Measurements from ENCODE around the gene VWF.
"Not testable (repeated sequence)": the region's sequence is repeated elsewhere in the genome, so short reads cannot be mapped to it uniquely, and the experiment has no call there.

VWF gene

GRCh38 chr12:6165395-6165794 is 40.9 kb upstream of the VWF start:
- TF ChIP-seq, protein P1, sequence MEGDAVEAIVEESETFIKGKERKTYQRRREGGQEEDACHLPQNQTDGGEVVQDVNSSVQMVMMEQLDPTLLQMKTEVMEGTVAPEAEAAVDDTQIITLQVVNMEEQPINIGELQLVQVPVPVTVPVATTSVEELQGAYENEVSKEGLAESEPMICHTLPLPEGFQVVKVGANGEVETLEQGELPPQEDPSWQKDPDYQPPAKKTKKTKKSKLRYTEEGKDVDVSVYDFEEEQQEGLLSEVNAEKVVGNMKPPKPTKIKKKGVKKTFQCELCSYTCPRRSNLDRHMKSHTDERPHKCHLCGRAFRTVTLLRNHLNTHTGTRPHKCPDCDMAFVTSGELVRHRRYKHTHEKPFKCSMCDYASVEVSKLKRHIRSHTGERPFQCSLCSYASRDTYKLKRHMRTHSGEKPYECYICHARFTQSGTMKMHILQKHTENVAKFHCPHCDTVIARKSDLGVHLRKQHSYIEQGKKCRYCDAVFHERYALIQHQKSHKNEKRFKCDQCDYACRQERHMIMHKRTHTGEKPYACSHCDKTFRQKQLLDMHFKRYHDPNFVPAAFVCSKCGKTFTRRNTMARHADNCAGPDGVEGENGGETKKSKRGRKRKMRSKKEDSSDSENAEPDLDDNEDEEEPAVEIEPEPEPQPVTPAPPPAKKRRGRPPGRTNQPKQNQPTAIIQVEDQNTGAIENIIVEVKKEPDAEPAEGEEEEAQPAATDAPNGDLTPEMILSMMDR (IDR thresholded peaks at IDR 0.05; ENCODE audit: low read depth, low read length): no peak
- DNase-seq (ENCODE audit: extremely low read depth, low read depth): peak; percentile 59

- DNase-seq (ENCODE audit: extremely low read depth, low read depth): no peak
- TF ChIP-seq, protein P1 (IDR thresholded peaks at IDR 0.05; ENCODE audit: low read depth, low read length): no peak
Measured at GRCh38 chr12:6163416-6164060, 39.1 kb upstream of the VWF start.

- no peak for DNase-seq (ENCODE audit: extremely low read depth, low read depth)
- TF ChIP-seq, protein P1 (IDR thresholded peaks at IDR 0.05; ENCODE audit: low read depth, low read length): no peak
Measured at GRCh38 chr12:6161124-6161882, 36.8 kb upstream of the VWF start.

DNA sequence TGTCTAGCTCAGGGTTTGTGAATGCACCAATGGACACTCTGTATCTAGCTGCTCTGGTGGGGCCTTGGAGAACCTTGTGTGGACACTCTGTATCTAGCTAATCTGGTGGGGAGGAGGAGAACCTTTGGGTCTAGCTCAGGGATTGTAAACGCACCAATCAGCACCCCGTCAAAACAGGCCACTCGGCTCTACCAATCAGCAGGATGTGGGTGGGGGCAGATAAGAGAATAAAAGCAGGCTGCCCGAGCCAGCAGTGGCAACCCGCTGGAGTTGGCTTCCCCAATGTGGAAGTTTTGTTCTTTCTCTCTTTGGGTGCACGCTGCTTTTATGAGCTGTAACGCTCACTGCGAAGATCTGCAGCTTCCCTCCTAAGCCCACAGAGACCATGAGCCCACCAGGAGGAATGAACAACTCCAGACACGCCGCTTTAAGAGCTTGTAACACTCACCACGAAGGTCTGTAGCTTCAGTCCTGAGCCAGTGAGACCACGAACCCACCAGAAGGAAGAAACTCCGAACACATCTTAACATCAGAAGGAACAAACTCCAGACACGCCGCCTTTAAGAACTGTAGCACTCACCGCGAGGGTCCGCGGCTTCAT is 35.7 kb upstream of the VWF start:
- not testable (repeated sequence) for DNase-seq (ENCODE audit: extremely low read depth, low read depth)

- not testable (repeated sequence) for DNase-seq (ENCODE audit: extremely low read depth, low read depth)
Measured at GRCh38 chr12:6159166-6160011, 34.9 kb upstream of the VWF start.

- no peak for DNase-seq (ENCODE audit: extremely low read depth, low read depth)
- TF ChIP-seq, protein P1 (IDR thresholded peaks at IDR 0.05; ENCODE audit: low read depth, low read length): no peak
Measured at GRCh38 chr12:6158749-6159148, 34.3 kb upstream of the VWF start.

DNA sequence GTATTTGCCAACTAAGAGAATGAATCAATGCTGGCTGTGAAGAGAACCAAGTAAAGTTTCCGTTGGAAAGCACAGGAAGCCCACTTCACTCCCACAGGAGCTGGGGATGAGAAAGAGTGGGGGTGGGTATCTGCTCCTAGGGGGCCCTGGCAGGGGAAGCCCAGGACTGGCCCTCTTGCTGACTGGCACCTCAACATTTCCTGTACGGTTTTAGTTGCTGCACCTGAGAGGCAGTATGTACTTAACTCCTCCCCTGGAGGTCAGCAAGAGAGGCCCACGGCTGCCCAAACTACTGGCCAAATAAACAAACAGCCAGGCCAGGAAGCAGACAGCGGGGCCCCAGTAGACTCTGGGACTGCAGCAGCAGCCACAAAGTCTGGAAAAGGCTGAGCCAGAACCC is 33.8 kb upstream of the VWF start:
- TF ChIP-seq, protein P1 (IDR thresholded peaks at IDR 0.05; ENCODE audit: low read depth, low read length): no peak
- DNase-seq (ENCODE audit: extremely low read depth, low read depth): no peak

GRCh38 chr12:6157482-6157881 is 33.0 kb upstream of the VWF start:
- TF ChIP-seq, protein P1 (IDR thresholded peaks at IDR 0.05; ENCODE audit: low read depth, low read length): no peak
- DNase-seq (ENCODE audit: extremely low read depth, low read depth): no peak

Data from AG09319 (cell line).